DND-41 (cell line): Measurements from ENCODE around the gene TEX11.

Experiments
- ATAC-seq: fragments of 200-7000 bp; cut with Tn5 transposase; 3 replicates; pipeline ENCODE4 v1.9.1; 2021; ENCODE audit warnings: low read depth; ENCODE audit not compliant: insufficient read depth
- DNase-seq: peaks from one replicate; pipeline ENCODE4 v3.0.0-alpha.2; 2020
- H2AFZ ChIP-seq: 2 replicates; pipeline ENCODE4 v1.6.0; 2012; ENCODE audit warnings: low read depth, low read length
- H3K27ac ChIP-seq: 2 replicates; pipeline ENCODE4 v1.5.1; 2012; ENCODE audit warnings: low read length, inconsistent platforms
- H3K27me3 ChIP-seq: fragments of 200-600 bp; sonication (generic); 2 replicates; pipeline ENCODE4 v1.6.0; 2012; ENCODE audit warnings: low read length, mild to moderate bottlenecking, inconsistent platforms; ENCODE audit not compliant: insufficient read depth, poor library complexity
- H3K36me3 ChIP-seq: 2 replicates; pipeline ENCODE4 v1.5.1; 2012; ENCODE audit warnings: low read length, inconsistent platforms; ENCODE audit not compliant: insufficient read depth
- H3K4me1 ChIP-seq: 2 replicates; pipeline ENCODE4 v1.5.1; 2012; ENCODE audit warnings: mild to moderate bottlenecking, low read length; ENCODE audit not compliant: insufficient read depth
- H3K4me2 ChIP-seq: 2 replicates; pipeline ENCODE4 v1.6.0; 2012; ENCODE audit warnings: mild to moderate bottlenecking, moderate library complexity, low read length, inconsistent platforms; ENCODE audit not compliant: insufficient read depth
- H3K4me3 ChIP-seq, 2 experiments: fragments of 200-600 bp in 1 of 2; shearing (Covaris generic) in 1 of 2; 2 replicates each; pipeline ENCODE4 v1.5.1; 2012 to 2016; ENCODE audit warnings: inconsistent platforms in 2 of 2, low read length in 2 of 2, mild to moderate bottlenecking in 2 of 2, low read depth in 1 of 2, moderate library complexity in 1 of 2
- H3K79me2 ChIP-seq: 2 replicates; pipeline ENCODE4 v1.6.0; 2012; ENCODE audit warnings: low read length, inconsistent platforms; ENCODE audit not compliant: insufficient read depth
- H3K9ac ChIP-seq: 2 replicates; pipeline ENCODE4 v1.6.0; 2012; ENCODE audit warnings: low read depth, mild to moderate bottlenecking, inconsistent platforms, low read length, moderate library complexity
- H3K9me3 ChIP-seq: 2 replicates; pipeline ENCODE4 v1.5.1; 2012; ENCODE audit warnings: low read length, moderate library complexity, mild to moderate bottlenecking, inconsistent platforms; ENCODE audit not compliant: insufficient read depth, severe bottlenecking
- H4K20me1 ChIP-seq: 2 replicates; pipeline ENCODE4 v1.6.0; 2012; ENCODE audit warnings: low read length; ENCODE audit not compliant: insufficient read depth
- EZH2 ChIP-seq: IDR thresholded peaks from 3 replicates; pipeline ENCODE4 v1.6.1; 2012; ENCODE audit warnings: borderline replicate concordance, low read depth, mild to moderate bottlenecking, moderate library complexity, low read length, inconsistent platforms; ENCODE audit not compliant: severe bottlenecking
- TF ChIP-seq, protein P1 (sequence below): IDR thresholded peaks from 2 replicates; pipeline ENCODE4 v1.5.1; 2012; ENCODE audit warnings: borderline replicate concordance, low read length, moderate library complexity, mild to moderate bottlenecking; ENCODE audit not compliant: poor library complexity, severe bottlenecking; ENCODE audit errors: extremely low read depth

The TEX11 gene

DNA sequence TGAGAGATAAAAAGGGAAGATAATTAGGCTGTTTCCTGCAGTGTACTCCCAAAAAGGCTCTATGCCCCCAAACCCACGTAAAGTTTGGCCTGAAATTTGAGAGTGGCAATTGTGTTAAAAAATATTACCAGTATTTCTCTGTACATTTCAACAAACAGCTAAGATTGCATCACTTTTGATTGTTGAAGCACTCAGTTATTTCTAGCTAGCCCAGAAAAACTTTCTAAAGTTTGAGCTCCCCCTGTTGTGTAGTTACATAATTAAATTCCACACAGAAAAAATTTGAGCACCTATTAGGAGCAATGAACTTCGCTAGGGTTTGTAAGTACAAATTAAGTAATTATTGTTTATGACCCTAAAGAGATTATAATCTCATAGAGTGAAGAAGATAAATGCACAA, 354.4 kb downstream of the TEX11 start:
- Histone ChIP-seq H3K27me3 (no peaks in the 10 kb centered on the region), H3K4me1 (no peaks in the 10 kb centered on the region), H4K20me1 (no peaks in the 10 kb centered on the region), H3K9me3 (no peaks in the 10 kb centered on the region), H3K79me2 (no peaks in the 10 kb centered on the region), H3K9ac (no peak overlapping the region), H3K36me3 (no peaks in the 10 kb centered on the region), H3K27ac (no peak overlapping the region), H3K4me2 (no peak overlapping the region), H2AFZ (no peak overlapping the region), H3K4me3 (no peak overlapping the region)
- DNase-seq (no peak), ATAC-seq (no peak)
- no peak for TF ChIP-seq EZH2
- TF ChIP-seq, protein P1, sequence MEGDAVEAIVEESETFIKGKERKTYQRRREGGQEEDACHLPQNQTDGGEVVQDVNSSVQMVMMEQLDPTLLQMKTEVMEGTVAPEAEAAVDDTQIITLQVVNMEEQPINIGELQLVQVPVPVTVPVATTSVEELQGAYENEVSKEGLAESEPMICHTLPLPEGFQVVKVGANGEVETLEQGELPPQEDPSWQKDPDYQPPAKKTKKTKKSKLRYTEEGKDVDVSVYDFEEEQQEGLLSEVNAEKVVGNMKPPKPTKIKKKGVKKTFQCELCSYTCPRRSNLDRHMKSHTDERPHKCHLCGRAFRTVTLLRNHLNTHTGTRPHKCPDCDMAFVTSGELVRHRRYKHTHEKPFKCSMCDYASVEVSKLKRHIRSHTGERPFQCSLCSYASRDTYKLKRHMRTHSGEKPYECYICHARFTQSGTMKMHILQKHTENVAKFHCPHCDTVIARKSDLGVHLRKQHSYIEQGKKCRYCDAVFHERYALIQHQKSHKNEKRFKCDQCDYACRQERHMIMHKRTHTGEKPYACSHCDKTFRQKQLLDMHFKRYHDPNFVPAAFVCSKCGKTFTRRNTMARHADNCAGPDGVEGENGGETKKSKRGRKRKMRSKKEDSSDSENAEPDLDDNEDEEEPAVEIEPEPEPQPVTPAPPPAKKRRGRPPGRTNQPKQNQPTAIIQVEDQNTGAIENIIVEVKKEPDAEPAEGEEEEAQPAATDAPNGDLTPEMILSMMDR: no peak

DNA sequence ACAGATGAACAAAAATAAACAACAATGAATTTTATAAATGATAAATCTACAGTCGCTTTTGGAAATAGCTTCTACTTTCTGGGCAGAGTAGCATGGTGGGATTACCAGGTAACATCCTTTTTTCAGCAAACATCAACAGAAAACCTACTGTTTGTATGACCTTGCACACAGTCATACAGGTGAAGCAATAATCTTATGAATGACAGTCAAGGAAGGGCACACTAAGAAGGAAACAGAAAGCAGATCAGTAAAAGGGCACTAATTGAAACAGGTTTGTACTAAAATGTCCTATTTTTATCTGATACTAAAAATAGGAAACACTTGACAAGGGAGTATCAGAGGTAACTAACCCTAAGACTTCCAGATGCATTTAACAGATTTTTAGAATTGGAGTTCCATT, 355.0 kb downstream of the TEX11 start:
- H3K9me3 ChIP-seq: no peaks in the 10 kb centered on the region
- H3K79me2 ChIP-seq: no peaks in the 10 kb centered on the region
- TF ChIP-seq, protein P1: no peak
- H3K36me3 ChIP-seq: no peaks in the 10 kb centered on the region
- no peak overlapping the region for H3K4me2 ChIP-seq
- no peak overlapping the region for H2AFZ ChIP-seq
- H3K4me3 ChIP-seq: no peak overlapping the region
- no peaks in the 10 kb centered on the region for H4K20me1 ChIP-seq
- H3K4me1 ChIP-seq: no peaks in the 10 kb centered on the region
- no peaks in the 10 kb centered on the region for H3K27me3 ChIP-seq
- no peak for ATAC-seq
- DNase-seq: no peak
- H3K27ac ChIP-seq: no peak overlapping the region
- no peak overlapping the region for H3K9ac ChIP-seq

GRCh38 chrX:70552130-70552704, 356.3 kb downstream of the TEX11 start:
- Histone ChIP-seq H3K9me3 (no peaks in the 10 kb centered on the region), H2AFZ (no peak overlapping the region), H4K20me1 (no peaks in the 10 kb centered on the region), H3K4me3 (no peak overlapping the region), H3K4me1 (no peaks in the 10 kb centered on the region), H3K4me2 (no peak overlapping the region), H3K36me3 (no peaks in the 10 kb centered on the region), H3K79me2 (no peaks in the 10 kb centered on the region), H3K27me3 (no peaks in the 10 kb centered on the region), H3K27ac (no peak overlapping the region), H3K9ac (no peak overlapping the region)
- ATAC-seq (no peak), DNase-seq (no peak)
- no peak for TF ChIP-seq EZH2
- TF ChIP-seq, protein P1: no peak

- Histone ChIP-seq H3K9me3 (no peaks in the 10 kb centered on the region), H3K36me3 (no peaks in the 10 kb centered on the region), H3K27me3 (no peaks in the 10 kb centered on the region), H4K20me1 (no peaks in the 10 kb centered on the region), H3K4me3 (no peak overlapping the region), H3K4me1 (no peaks in the 10 kb centered on the region), H3K9ac (no peak overlapping the region), H3K79me2 (no peaks in the 10 kb centered on the region), H3K27ac (no peak overlapping the region), H2AFZ (no peak overlapping the region), H3K4me2 (no peak overlapping the region)
- DNase-seq (no peak), ATAC-seq (no peak)
- TF ChIP-seq, protein P1: no peak
- TF ChIP-seq EZH2: no peak
Observed at GRCh38 chrX:70549429-70549828, 359.1 kb downstream of the TEX11 start.
